ENCODE data around the gene C2orf15. TPM values are rescaled to one million over a fixed set of nuclear protein-coding genes. Genes with fewer than 3 reads are reported as not detected.

C2orf15 gene
- total RNA-seq (2021; fragmentation: NEBNext Ultra II Directional; extraction: Animal tissue kit (Norgen Biotek cat#: 25700)) (5.5 and 6.5 TPM in 2 replicates), polyA plus RNA-seq (2011; rRNA removed) (3.0 and 3.6 TPM in 2 replicates), polyA minus RNA-seq (2011; rRNA and poly(A)+ RNA removed) (3.2 and 4.6 TPM in 2 replicates)
- 4.0 TPM for polyA plus RNA-seq (2011; cell fraction: cytosol; rRNA removed)
- 2.5 TPM for polyA plus RNA-seq (2011; cell fraction: nucleus; rRNA removed)
- 3.8 to 7.4 TPM (median 4.0 TPM) in 4 replicates for polyA plus RNA-seq (2012, experiment 1 of 2)
- polyA plus RNA-seq (2012, experiment 2 of 2) = 5.5 TPM
- 5.6 TPM for polyA plus RNA-seq (2013, experiment 1 of 2)
- polyA plus RNA-seq (2013, experiment 2 of 2) = 5.2 TPM
- 2.8 TPM for polyA minus RNA-seq (2011; cell fraction: cytosol; rRNA and poly(A)+ RNA removed)
- polyA minus RNA-seq (2011; cell fraction: nucleus; rRNA and poly(A)+ RNA removed) = 6.2 TPM
- long read RNA-seq, experiment 1, partial matches to known transcripts = 0 of 3 reads
- long read RNA-seq, experiment 1, other reads (novel, unspliced or antisense) = 0 of 3 reads
- long read RNA-seq, experiment 2, partial matches to known transcripts = 0 of 1 reads
- long read RNA-seq, experiment 2, other reads (novel, unspliced or antisense) = 0 of 1 reads

- FAIRE-seq = no peak
- TF ChIP-seq YY1 (IDR thresholded peaks at IDR 0.05; ENCODE audit: low read depth, low read length) (no peak), TAF7 (optimal IDR thresholded peaks at IDR 0.05; ENCODE audit: borderline replicate concordance, low read depth, low read length) (peak; percentile 26), RBBP5 (IDR thresholded peaks at IDR 0.05; ENCODE audit: borderline replicate concordance, low read depth, low read length) (0 out of 2 replicates have a peak, but pooled peaks have one; percentile 56), POLR2A (IDR thresholded peaks at IDR 0.05; ENCODE audit: control extremely low read depth in 1 of 2, low read depth in 2 of 2, low read length in 2 of 2) (peak; percentile 63 to 67; a peak in 2 of 3 replicates), GABPA (IDR thresholded peaks at IDR 0.05; ENCODE audit: borderline replicate concordance, insufficient read depth, low read length) (no peak), RAD21 (IDR thresholded peaks at IDR 0.05 in 1 of 2, conservative IDR thresholded peaks at IDR 0.05 in 1 of 2; ENCODE audit: low read depth in 2 of 2, low read length in 2 of 2) (no peak), BCL11A (IDR thresholded peaks at IDR 0.05; ENCODE audit: low read depth in 2 of 2, low read length in 2 of 2) (no peak)
These were observed at the start of gene C2orf15 for GRCh38 chr2:99141110-99142108. Gene C2orf15 (plus strand): TSS chr2:99141707. CDS start chr2:99150559, 8,852 bp downstream.

More at GRCh38 chr2:99141110-99142108, at the start of gene C2orf15:
- H3K56ac ChIP-seq (replicated peaks; ENCODE audit: insufficient read length, low read depth, low read length) = peak within 1 kb of the TSS; percentile 70
- H3K4me2 ChIP-seq (ENCODE audit: insufficient read depth in 1 of 2, low read depth in 2 of 2, low read length in 2 of 2) = peak within 1 kb of the TSS; percentile 86 to 89
- no peak within 1 kb of the TSS for H2BK12ac ChIP-seq (ENCODE audit: low read depth, low read length)
- H2BK5ac ChIP-seq (ENCODE audit: low read depth, low read length) = peak within 1 kb of the TSS; percentile 81; the same call in 1 of the 2 replicates
- peaks cover 3 to 4% of the 10 kb centered on the region in 2 experiments; a peak in 1 of 4 replicates for H3K9me3 ChIP-seq (ENCODE audit: insufficient read depth in 2 of 2, low read depth in 1 of 2, low read length in 1 of 2)
- no peak within 1 kb of the TSS for H3K4ac ChIP-seq (replicated peaks; ENCODE audit: insufficient read length, low read depth, low read length)
- peak within 1 kb of the TSS; percentile 88 for H4K91ac ChIP-seq (replicated peaks; ENCODE audit: insufficient read length, low read length)
- peak within 1 kb of the TSS; percentile 44 for H3K18ac ChIP-seq (ENCODE audit: extremely low read depth, low read length)
- H2AFZ ChIP-seq (ENCODE audit: low read length) = peak within 1 kb of the TSS; percentile 91
- peaks cover 0 to 5% of the 10 kb centered on the region in 2 experiments; a peak in 1 of 4 replicates for H3K79me2 ChIP-seq (ENCODE audit: control insufficient read depth in 1 of 2, insufficient read depth in 2 of 2, low read length in 2 of 2)
- H3K9ac ChIP-seq (replicated peaks in 1 of 4; ENCODE audit: extremely low read depth in 1 of 4, low read depth in 3 of 4, low read length in 3 of 4) = peak within 1 kb of the TSS; percentile 39 to 77 (median 68)
- H2BK20ac ChIP-seq (ENCODE audit: low read length) = no peak within 1 kb of the TSS
- ChIA-PET CTCF (ENCODE audit: partially characterized antibody) (interaction anchor here (1.0 to 1.1 kb wide), 2 partner anchors 12 to 39 kb away, joined by 3 read pairs; no protein-coding TSS in a partner anchor), POLR2A (ENCODE audit: partially characterized antibody) (interaction anchor here (0.6 to 5.0 kb wide), 9 partner anchors 13 to 219 kb away, joined by 3 to 45 read pairs (median 4); partner anchors contain the start of genes LIPT1, MITD1, MRPL30 and TSGA10)
- peak within 1 kb of the TSS; percentile 65 for H3K23ac ChIP-seq (ENCODE audit: insufficient read length)
- no peaks in the 10 kb centered on the region for H3K79me1 ChIP-seq (ENCODE audit: low read depth, low read length)
- H3K4me1 ChIP-seq (replicated peaks in 1 of 4; ENCODE audit: control insufficient read depth in 3 of 4, insufficient read depth in 4 of 4, low read length in 3 of 4) = no peaks in the 10 kb centered on the region; a peak in 3 of 7 replicates
- peak within 1 kb of the TSS; percentile 72 for H3K27ac ChIP-seq (ENCODE audit: low read depth, low read length)
- H4K5ac ChIP-seq (ENCODE audit: insufficient read length, low read depth, low read length) = peak within 1 kb of the TSS; percentile 70
- no peak within 1 kb of the TSS for H2AK5ac ChIP-seq (ENCODE audit: low read depth, low read length)
- no peak within 1 kb of the TSS for H3K14ac ChIP-seq (ENCODE audit: insufficient read length)
- peak within 1 kb of the TSS; percentile 94 for H4K8ac ChIP-seq (ENCODE audit: extremely low read depth, insufficient read depth, low read length)
- 0% methylated on average over 51 of the region's 84 CpGs; no CpG with 5 or more reads in 1 of the 2 experiments for WGBS, 2 experiments (ENCODE audit: extremely low coverage in 1 of 2, insufficient coverage in 1 of 2, insufficient read length in 1 of 2, insufficient replicate concordance in 2 of 2, low coverage in 1 of 2, low lambda C conversion rate in 2 of 2, missing lambda C conversion rate in 1 of 2)
- H2BK15ac ChIP-seq (ENCODE audit: low read length) = peak within 1 kb of the TSS; percentile 72; the same call in 1 of the 2 replicates
- DNase-seq (ENCODE audit: low read depth in 1 of 2, low spot score in 2 of 2) = peak; percentile 86 to 96
- H3K27me3 ChIP-seq (replicated peaks in 1 of 4; ENCODE audit: control insufficient read depth in 3 of 4, extremely low read depth in 1 of 4, insufficient read depth in 3 of 4, low read length in 3 of 4) = no peaks in the 10 kb centered on the region
- no peaks in the 10 kb centered on the region for H4K20me1 ChIP-seq (replicated peaks in 1 of 2; ENCODE audit: control insufficient read depth in 1 of 2, insufficient read depth in 2 of 2, low read length in 2 of 2)
- peaks cover 0 to 3% (median 0%) of the 10 kb centered on the region in 4 experiments; a peak in 1 of 8 replicates for H3K36me3 ChIP-seq (ENCODE audit: control insufficient read depth in 2 of 4, insufficient read depth in 4 of 4, low read length in 3 of 4)
- peak within 1 kb of the TSS; percentile 65 to 83 (median 82) for H3K4me3 ChIP-seq (ENCODE audit: extremely low read depth in 1 of 4, insufficient read depth in 2 of 4, low read depth in 3 of 4, low read length in 4 of 4)
- peaks cover 9% of the 10 kb centered on the region for H3K23me2 ChIP-seq (ENCODE audit: low read depth, low read length)
- no peak within 1 kb of the TSS for H2BK120ac ChIP-seq (replicated peaks; ENCODE audit: low read depth, low read length)

All from H1 (cell line).